B cell (primary cell): ENCODE results near the gene SIGLEC8.

ENCODE experiments used
- CTCF ChIP-seq: fragments of 200-600 bp; IDR thresholded peaks from one replicate; pipeline ENCODE4 v1.8.0; 2022; ENCODE audit warnings: antibody characterized with exemption, mild to moderate bottlenecking
- EZH2 ChIP-seq: IDR thresholded peaks from 2 replicates; pipeline ENCODE4 v1.6.1; 2012; ENCODE audit warnings: borderline replicate concordance, low read depth, mild to moderate bottlenecking, moderate library complexity, low read length; ENCODE audit not compliant: insufficient read depth, poor library complexity, severe bottlenecking

DNA sequence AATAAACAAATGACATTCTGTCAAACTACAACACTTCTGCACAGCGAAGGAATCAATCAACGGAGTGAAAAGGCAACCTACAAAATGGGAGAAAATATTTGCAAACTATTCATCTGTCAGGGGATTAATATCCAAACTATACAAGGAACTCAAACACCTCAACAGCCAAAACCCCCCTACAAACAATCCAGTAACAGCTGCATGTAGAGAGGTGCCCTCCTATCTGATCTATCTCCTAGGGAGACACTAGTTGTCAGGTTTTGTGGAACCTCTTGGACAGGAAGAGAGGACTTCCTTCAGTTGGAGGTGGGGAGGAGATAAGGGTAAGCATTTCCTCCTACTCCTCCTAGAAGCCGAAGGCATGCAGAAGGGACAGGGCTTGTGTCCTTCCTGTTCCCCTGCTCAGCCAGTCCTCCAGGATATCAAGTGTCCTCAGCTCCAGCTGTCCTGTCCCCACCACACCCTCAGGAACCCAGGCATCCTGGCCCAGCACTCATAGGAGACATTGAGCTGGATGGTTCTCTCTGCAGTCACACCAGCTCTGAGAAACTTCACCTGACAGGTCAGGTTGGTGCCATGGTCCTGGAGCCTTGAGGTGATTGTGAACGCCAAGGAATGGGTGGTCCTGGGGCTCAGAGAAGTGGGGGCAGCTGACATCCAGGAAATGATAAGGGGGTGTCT, 9.8 kb upstream of the SIGLEC8 start:
- no peak for TF ChIP-seq CTCF
- no peak for TF ChIP-seq EZH2
